AG08395 (cell line): ENCODE data around the gene PALM2AKAP2.
"Not testable (repeated sequence)": the region's sequence is repeated elsewhere in the genome, so short reads cannot be mapped to it uniquely, and the experiment has no call there.

ENCODE experiments used
- DNase-seq: peaks from one replicate; pipeline ENCODE4 v3.0.0; 2012; ENCODE audit warnings: mixed read lengths, low spot score

PALM2AKAP2 gene

DNA sequence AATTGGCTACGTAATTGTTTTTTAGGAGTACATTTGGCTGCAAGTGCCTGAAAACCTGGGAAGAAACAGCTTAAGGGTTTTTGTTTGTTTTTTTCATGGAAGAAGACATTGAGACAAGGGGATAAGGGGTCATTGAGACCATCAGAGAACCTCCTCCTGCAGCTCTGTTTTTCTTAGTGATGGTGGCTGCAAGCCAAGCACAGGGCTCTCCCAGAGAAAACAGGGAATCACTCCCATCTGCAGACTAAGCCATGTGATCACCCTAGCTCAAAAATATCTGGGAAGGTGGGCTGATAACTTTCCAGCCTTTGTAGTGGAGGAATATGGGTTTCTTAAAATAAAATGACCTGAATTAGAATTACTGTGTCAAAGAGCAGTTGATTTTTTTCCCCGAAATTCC lies 25.1 kb downstream of the PALM2AKAP2 start:
- DNase-seq = no peak

DNA sequence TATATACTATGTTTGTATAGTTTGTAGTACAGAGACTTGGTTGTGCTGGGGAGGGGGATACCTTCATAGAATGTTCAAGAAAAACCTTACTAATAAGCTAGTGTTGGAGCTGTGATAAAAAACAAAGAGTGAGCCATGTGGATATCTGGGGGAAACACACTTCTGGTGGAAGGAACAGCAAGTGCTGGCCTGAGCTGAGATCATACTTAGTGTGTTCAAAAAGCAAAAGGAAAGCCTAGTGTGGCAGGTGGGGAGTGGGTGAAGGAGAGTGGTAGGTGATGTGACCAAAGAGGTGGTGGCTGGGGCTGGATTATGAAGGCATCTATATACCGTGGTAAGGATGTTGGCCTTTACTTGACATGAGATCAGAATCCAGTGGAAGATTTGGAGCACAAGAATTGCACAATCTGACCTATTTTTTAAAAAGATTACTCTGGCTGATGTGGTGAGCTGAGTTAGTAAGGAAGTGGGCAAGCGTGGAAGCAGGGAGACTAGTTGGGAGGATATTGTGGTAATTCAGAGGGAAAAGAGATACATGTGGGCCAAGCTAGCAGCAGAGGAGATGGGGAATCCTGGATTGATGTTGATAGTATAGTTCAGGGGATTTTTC lies 26.6 kb downstream of the PALM2AKAP2 start:
- DNase-seq = peak; percentile 55

DNA sequence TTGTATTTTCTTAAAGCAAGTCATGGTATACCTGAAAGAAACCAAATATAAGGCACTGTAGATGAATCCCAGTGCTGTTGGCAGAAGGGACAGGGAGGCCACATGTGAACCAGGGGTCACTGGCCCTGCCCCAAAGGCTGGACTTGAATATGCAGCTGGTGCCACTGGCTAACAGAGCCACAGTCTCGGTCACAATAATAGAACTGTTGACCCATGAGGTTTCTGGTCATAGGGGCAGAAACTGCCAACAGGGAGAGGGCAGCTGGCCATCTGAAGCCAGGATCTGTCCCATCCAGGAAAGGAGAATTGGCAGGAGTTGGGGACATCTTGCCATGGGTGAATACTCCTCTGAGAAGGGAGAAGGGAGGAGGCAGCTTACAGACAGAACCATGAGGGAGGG lies 31.9 kb downstream of the PALM2AKAP2 start:
- no peak for DNase-seq

DNA sequence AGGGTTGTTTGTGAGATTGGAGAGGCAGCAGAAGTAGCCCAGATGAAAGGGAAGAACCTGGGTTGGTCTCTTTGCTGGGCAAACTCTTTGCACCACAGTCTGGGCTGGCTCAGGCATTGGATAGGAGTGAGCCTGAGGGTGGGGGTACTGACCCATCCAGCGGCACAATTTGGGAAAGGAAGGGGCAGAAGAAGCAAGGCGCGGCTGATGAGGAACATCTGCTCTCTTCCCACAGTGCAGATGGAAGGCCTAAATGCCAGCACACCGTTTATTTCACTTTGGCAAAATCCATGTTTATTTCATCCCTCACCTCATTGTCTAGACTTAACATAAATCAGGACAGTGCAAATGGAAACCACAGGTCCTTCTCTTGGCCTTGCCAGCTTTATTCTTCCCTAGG lies 32.3 kb downstream of the PALM2AKAP2 start:
- DNase-seq = no peak

DNA sequence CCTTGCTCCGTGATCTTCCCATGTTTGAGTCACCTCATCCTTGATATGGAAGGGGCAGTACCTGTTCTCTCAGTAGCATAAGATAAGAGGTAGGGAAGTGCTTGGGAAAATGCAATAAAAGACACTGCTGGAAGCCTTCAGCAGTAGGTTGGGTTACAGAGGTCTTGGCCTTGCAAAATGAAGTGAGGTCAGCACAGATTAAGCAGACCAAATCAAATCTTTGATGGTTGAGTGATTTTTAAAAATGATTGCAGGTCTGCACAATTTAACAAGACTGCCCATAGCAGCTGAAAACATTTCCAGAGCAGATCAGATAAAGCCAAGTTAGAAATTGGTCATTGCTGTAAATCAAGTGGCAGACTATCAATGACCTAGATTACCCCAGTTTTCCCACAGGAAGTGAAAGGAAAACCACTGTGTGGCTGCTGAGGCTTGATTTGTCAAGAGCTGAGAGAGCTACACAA lies 32.9 kb downstream of the PALM2AKAP2 start:
- DNase-seq = no peak

DNA sequence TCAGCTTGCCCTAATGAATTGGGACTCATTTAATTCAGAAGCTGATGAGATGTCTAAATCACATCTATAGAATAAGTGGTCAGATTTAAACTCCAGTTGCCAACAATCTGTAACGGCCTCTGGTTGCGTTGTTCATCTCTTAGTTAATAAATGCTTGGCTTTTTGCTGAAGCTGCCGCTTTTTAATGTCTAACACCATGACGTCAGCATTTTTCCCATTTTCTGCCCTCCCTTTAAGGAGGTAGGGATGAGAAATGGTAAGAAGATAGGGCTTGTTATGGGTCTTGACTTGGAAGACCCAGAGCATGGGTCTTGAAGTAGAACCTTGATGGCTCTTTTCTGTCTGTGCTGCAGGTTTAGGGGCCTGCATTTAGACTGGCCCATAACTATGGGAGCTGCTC lies 33.3 kb downstream of the PALM2AKAP2 start:
- no peak for DNase-seq

DNA sequence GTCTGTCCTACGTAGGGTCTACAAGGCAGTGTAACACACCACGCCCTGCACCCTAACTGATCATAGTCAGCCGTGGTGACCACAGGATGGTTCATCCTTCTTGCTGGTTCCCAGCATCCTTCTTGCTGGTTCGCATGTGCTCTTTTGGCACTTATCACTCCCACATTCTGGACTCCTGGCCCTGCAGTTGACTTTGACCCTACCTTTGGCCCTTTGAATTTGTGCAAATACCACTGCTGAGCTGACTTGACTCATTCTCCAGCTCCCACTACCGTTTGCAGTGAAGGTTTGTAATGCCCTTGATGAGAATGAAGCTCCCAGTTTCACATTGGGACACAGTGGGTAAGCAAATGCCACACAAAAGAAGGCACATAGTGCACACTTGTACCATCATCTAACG lies 33.8 kb downstream of the PALM2AKAP2 start:
- no peak for DNase-seq

DNA sequence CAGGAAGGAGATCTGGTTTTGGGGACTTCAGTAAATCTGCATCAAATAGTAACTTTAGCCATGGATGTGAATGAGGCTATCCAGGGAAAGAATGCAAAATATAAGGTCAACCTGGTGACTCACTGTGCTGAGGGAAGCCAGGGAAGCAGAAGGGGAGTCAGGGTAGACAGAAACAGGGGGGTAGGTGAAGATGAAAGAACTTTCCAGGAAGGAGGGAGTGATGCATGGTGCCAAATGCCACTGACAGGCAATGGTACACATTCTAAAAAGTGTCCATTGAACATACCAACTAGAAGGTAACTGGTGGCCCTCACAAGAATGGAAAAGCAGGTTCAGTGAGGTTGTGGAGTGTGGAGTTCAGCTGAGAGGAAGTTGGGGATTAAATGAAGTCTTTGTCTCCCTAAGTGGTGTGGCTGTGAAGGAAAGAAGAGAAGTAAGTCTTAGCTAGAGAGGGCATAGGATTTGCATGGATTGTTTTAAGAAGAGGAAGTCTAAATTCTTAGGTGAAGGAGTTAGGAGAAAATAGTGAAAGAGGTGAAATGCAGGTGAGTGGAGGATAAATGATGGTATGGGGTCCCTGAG lies 35.5 kb downstream of the PALM2AKAP2 start:
- peak; percentile 50 for DNase-seq

DNA sequence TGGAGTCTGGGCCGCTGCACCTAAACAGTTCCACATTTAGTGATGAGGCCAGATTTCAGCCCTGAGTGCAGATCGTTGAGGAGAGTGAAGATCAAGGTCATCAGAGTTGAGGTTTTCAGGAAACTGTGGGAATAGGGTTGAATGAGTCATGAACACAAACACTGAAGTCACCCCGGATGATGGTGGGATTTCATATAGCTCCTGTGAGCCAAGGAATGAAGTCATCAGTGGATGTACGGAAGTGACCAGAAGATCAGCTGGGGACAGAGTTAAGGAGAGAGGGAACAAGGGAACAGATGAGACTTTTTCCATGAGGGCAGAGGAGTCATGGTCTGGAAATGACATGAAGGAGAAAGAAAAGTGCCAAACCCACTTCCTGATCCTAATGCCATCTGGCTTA lies 36.5 kb downstream of the PALM2AKAP2 start:
- peak; percentile 96 for DNase-seq

DNA sequence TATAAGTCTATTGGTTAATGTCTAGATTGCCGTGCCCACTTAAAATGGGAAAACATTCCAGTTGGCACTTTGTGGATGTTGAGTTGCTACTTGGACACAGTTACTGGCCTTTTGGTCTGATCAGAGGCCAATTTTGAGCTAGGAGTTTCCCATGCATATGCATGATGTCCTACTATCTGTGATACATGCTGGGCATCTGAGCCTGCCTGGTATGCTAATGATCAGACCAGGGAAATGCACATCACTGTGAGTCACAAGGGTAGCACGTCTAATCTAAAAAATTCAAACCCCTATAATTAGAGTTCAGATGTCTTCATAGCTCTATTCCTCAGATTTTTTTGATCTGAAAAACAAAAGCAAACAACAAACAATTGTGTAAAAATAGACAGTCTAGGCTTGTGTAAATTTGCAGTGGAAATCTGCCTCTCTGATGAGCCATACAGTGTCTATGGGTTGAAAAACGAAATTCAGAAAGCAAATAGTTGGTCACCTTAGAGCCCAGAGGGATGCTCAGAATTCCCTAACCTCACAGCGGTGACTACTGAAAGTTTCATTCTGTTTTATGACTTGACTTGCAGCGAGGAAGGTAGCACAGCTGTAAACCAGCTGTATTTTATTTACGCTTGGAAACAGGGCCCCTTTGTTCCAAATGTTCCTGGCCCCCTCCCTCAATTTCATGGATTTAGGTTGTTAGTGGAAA lies 37.3 kb downstream of the PALM2AKAP2 start:
- peak; percentile 55 for DNase-seq

DNA sequence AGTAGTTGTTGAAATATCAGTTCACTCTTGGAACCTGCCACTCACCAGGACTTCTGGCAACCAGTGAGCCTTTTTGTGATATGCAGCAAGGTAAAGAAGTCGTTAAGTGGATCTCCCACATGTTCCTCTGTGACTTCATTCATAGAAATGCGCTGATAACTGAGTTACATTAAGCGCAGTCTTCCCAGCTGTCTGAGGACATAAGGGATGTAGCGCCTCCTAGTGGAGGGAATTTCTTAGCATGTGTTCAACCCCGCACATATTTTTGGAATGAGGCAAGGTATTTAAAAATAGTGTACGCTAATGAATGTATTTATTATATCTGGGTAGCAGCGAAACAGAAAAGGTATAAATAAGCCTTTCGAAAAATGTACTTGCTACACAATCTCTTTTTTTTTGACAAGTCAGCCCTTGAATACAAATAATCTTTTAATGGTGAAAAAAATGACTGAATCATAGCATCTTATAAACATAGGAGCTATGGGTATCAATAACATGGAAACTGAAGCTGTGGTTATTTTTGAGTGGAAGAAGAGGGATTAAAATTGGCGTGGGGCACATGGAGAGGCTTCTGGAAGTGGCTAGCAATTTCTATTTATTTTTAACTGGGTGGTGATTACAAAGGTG lies 38.0 kb downstream of the PALM2AKAP2 start:
- peak; percentile 88 for DNase-seq

DNA sequence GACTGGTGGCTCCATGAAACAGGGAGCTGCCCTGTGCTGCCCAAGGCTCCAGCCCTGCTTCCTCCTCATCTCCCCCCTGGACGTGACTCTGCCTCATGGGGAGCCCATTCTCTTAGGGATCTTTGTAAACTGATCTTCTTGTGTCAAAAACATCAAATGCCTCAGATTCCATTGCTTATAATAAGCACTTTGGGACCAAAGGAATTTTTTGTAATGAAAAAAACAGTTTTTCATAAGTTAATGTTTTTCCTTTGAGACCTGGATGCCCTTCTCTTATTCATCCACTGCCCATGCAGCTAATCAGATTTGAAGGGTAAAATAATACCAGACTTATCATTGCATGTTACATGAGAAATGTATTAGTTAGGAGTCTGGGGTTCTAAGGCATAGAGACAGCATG lies 41.7 kb downstream of the PALM2AKAP2 start:
- DNase-seq = peak; percentile 17

DNA sequence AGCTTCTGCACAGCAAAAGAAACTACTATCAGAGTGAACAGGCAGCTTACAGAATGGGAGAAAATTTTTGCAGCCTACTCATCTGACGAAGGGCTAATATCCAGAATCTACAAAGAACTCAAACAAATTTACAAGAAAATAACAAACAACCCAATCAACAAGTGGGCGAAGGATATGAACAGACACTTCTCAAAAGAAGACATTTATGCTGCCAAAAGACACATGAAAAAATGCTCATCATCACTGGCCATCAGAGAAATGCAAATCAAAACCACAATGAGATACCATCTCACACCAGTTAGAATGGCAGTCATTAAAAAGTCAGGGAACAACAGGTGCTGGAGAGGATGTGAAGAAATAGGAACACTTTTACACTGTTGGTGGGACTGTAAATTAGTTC lies 45.4 kb downstream of the PALM2AKAP2 start:
- DNase-seq = not testable (repeated sequence)

DNA sequence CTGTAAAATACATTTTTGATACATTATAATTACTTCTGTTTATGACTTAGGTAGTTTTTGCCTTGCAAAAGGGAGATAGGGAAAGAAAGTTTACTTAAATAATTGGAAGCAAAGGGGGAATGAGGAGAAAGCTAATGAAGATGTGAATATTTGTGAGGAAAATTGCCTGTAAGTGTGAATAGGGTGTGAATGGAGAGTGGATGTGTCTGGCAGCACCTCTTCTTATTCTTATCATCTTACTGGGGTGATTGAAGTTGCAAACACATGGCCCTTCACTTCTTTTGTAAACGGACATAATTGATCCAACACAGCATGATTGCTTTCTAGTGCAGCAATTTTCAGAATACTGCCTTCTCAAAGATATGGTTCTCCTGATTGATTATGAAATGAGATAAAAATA lies 46.6 kb downstream of the PALM2AKAP2 start:
- no peak for DNase-seq

DNA sequence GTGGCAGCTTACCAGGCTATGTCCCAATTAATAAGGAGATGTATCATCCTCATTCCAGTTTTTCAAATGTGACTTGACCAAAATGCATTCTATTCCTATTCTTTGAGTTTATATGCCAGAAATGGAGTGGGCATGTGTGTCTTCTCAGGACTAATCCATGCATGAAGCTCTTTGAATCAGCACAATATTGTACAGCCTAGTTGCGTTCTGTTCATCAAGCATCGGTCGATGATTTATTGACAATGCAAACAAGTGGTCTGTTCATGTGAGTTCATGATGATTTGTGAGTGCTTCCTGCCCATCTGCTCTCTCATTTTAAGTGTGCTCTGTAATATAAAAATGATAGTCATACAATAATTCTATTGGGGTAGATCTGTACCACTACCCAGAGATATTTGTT lies 48.3 kb downstream of the PALM2AKAP2 start:
- no peak for DNase-seq
